Adrenal gland (tissue), 12 donors: ENCODE results near the gene SOCS7. TPM values are rescaled to one million over a fixed set of nuclear protein-coding genes. Genes with fewer than 3 reads are reported as not detected.

ENCODE experiments used
- DNase-seq, 7 donors: peaks; one replicate each; pipeline ENCODE4 v3.0.0-alpha.2; 2019 to 2020
- H3K27ac ChIP-seq, 5 donors: fragments of 200-600 bp; sonication (generic) in 4 of 5; 1 replicate in 3 of 5; 2 replicates in 2 of 5; pipeline versions ENCODE4 v1.5.1 to v1.8.0; 2016 to 2020; ENCODE audit warnings: mild to moderate bottlenecking in 1 of 5
- H3K27me3 ChIP-seq: fragments of 200-600 bp; 2 replicates; pipeline ENCODE4 v1.8.0; 2021
- H3K36me3 ChIP-seq, 2 donors: fragments of 200-600 bp; replicated peaks in 1 of 2; 1 replicate in 1 of 2; 2 replicates in 1 of 2; pipeline versions ENCODE4 v1.5.1 to v1.8.0; 2018 to 2022
- H3K4me1 ChIP-seq, 2 donors: fragments of 200-600 bp; replicated peaks in 1 of 2; 1 replicate in 1 of 2; 2 replicates in 1 of 2; pipeline versions ENCODE4 v1.5.1 to v1.8.0; 2018 to 2021
- H3K4me3 ChIP-seq, 4 donors: fragments of 200-600 bp; sonication (generic) in 3 of 4; one replicate each; pipeline ENCODE4 v1.5.1; 2016 to 2018
- H3K9me3 ChIP-seq, 3 donors: fragments of 200-600 bp; sonication (generic) in 1 of 3; replicated peaks in 1 of 3; 1 replicate in 2 of 3; 2 replicates in 1 of 3; pipeline versions ENCODE4 v1.5.1 to v1.8.0; 2016 to 2021
- POLR2A ChIP-seq, 2 donors: fragments of 450-650 bp; IDR thresholded peaks; one replicate each; pipeline ENCODE4 v1.6.1; 2017; ENCODE audit warnings: antibody characterized with exemption in 2 of 2, mild to moderate bottlenecking in 2 of 2, moderate library complexity in 1 of 2
- WGBS, 4 donors: extraction: QIAGEN DNeasy Blood & Tissue Kit in 2 of 4; methylation state at CpG; one replicate each; pipeline versions ENCODE4 v1.1.5 to v1.1.7; 2013 to 2017; 5-methylcytosine and 5-hydroxymethylcytosine counted together
- intact Hi-C, 2 donors: fragments of 100-400 bp; cut with DNase I; formaldehyde crosslinking; loops; one replicate each; pipeline versions ENCODE4 v1.14.1 to v1.15.0; 2022 to 2023
- polyA plus RNA-seq, 3 donors: library from polyadenylated mRNA; stranded (reverse); fragments of 200-250 nt in 2 of 3; fragments of 350-450 nt in 1 of 3; fragmentation: Illumina TruSeq in 1 of 3; extraction: RNeasy Lipid Tissue Mini Kit (QIAGEN cat#74804) in 1 of 3; gene quantifications; one replicate each; pipeline ENCODE4 v1.2.3, GENCODE V29; 2013 to 2014
- total RNA-seq, 9 donors: library from RNA; depleted of rRNA in 4 of 9; stranded (reverse); fragments of >200 nt in 4 of 9; fragments of 120-200 nt in 1 of 9; fragmentation: NEBNext Ultra II Directional in 1 of 9; extraction: Animal tissue kit (Norgen Biotek cat#: 25700) in 1 of 9; gene quantifications; one replicate each; pipeline versions ENCODE4 v1.1.0 to v1.2.4, GENCODE V29; 2013 to 2023
- TF ChIP-seq, protein P1 (sequence below), 6 experiments: fragments of 450-650 bp in 4 of 6; fragments of 200-600 bp in 2 of 6; sonication (generic) in 1 of 6; IDR thresholded peaks; 1 replicate in 5 of 6; 2 replicates in 1 of 6; pipeline versions ENCODE4 v1.5.1 to v1.8.0; 2016 to 2021; ENCODE audit warnings: antibody characterized with exemption in 6 of 6, mild to moderate bottlenecking in 2 of 6, moderate library complexity in 1 of 6
- donor health status: healthy with polysubstance abuse.
- donor health status: Bipolar disorder and iron deficiency.
- donor health status: DM: yes; HTN: yes; CAD: no.
- donor health status: DM: no; HTN: no; CAD: no.
- donor health status: DM: no; HTN: no; CAD: no.
- donor health status: DM: yes; HTN: yes; CAD: no.

SOCS7 gene
- total and polyA plus RNA-seq, 12 donors: 2.7 to 51.3 (median 18.5) TPM

DNA sequence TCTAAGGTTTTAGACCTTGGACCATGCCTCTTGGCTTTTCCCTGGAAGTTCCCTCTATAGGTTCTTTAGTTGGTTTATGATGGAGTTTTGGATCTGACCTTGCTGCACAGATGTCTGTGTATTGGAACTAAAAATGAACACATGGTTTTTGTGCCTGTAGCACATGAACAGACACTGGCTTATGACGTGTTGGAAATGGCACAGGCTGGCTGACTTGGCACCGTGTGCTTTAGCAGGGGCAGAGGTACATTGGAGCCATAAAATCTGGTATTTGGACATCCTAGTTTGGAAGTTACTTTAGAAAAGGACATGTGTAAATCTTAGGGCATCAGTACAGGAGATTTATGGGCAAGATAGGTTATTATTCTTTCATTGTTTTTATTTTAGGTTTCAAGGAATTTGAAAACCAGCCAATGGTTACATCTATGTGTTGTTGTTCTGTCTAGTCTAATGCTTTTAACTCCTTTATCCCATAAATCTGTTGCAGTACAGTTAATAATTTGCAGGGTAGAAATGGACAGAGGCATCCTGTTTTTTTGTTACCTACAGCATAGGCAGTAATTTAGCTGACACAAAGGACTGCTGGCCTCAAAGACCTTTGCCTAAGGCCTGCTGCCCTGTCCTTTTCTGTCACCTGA lies 6.0 kb downstream of the SOCS7 start:
- intact Hi-C loops: no loop called here
- no peaks in the 10 kb centered on the region for H3K27me3 ChIP-seq
- TF ChIP-seq, protein P1, sequence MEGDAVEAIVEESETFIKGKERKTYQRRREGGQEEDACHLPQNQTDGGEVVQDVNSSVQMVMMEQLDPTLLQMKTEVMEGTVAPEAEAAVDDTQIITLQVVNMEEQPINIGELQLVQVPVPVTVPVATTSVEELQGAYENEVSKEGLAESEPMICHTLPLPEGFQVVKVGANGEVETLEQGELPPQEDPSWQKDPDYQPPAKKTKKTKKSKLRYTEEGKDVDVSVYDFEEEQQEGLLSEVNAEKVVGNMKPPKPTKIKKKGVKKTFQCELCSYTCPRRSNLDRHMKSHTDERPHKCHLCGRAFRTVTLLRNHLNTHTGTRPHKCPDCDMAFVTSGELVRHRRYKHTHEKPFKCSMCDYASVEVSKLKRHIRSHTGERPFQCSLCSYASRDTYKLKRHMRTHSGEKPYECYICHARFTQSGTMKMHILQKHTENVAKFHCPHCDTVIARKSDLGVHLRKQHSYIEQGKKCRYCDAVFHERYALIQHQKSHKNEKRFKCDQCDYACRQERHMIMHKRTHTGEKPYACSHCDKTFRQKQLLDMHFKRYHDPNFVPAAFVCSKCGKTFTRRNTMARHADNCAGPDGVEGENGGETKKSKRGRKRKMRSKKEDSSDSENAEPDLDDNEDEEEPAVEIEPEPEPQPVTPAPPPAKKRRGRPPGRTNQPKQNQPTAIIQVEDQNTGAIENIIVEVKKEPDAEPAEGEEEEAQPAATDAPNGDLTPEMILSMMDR (IDR thresholded peaks at IDR 0.05): no peak
- no peak for TF ChIP-seq POLR2A (IDR thresholded peaks at IDR 0.05)
- WGBS, 4 donors: 32 to 46% (median 35%) methylated on average over 2 of the region's 2 CpGs
- no peaks in the 10 kb centered on the region for H3K36me3 ChIP-seq
- H3K4me1 ChIP-seq: peaks cover 7 to 67% of the 10 kb centered on the region in 2 donors
- peak in 3 of 7 donors; percentile 28 to 58 (median 30) for DNase-seq
- peak overlapping the region in 2 of 5 donors; percentile 3 to 43 for H3K27ac ChIP-seq
- H3K9me3 ChIP-seq: no peaks in the 10 kb centered on the region
- no peak overlapping the region for H3K4me3 ChIP-seq

DNA sequence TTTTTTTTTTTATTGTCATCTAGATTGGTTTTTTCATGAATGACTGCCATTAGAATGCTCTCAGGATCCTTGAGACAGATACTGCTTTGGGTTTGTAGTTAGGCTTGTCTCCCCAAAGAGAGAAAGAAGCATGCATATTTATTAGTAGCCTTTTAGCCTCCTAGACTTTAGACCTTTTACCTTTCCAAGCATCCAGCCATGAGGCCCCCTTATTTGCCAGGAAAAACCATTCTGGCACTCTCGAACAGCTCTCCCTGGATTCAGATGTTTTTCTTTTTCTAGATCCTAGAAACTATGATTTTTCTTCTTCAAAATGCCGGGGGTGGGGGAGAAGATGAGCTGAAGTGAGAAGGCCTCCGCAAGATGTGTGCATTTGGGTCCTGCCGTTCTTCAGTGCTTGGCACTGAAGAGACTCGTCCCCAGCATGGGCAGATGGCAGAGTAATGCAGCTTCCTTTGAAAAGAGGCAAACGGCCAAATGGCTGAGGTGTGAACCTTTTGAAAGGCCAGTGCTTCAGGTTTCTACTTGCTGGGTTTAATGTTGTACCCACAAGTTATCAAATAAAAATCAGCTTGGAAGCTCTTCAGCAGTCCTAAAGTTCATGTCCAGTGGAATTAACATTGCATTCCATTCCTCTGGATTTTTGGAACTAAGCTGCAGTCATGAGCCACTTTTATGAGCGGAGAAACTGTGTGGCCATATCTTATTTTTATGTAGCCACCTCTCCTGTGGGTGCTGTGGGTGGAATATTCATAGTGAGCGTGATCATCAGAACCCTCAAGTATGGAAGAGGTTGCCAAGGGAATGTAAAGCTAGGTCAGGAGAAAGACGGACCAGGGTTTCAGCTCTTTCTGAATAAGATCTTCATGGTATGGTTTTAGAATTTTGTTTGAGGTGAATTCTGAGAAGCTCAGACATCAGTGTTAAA lies 7.2 kb downstream of the SOCS7 start:
- 75 to 83% (median 81%) methylated on average over 9 of the region's 9 CpGs for whole genome bisulfite sequencing, 4 donors
- no peak for DNase-seq
- H3K27ac ChIP-seq: peak overlapping the region in 1 of 5 donors; percentile 8
- no peaks in the 10 kb centered on the region for H3K36me3 ChIP-seq
- peaks cover 0 to 56% of the 10 kb centered on the region in 2 donors for H3K4me1 ChIP-seq
- no peak overlapping the region for H3K4me3 ChIP-seq
- no peaks in the 10 kb centered on the region for H3K27me3 ChIP-seq
- no peaks in the 10 kb centered on the region for H3K9me3 ChIP-seq
- intact Hi-C loops: no loop called here
- TF ChIP-seq POLR2A (IDR thresholded peaks at IDR 0.05): no peak
- TF ChIP-seq, protein P1 (IDR thresholded peaks at IDR 0.05): no peak

DNA sequence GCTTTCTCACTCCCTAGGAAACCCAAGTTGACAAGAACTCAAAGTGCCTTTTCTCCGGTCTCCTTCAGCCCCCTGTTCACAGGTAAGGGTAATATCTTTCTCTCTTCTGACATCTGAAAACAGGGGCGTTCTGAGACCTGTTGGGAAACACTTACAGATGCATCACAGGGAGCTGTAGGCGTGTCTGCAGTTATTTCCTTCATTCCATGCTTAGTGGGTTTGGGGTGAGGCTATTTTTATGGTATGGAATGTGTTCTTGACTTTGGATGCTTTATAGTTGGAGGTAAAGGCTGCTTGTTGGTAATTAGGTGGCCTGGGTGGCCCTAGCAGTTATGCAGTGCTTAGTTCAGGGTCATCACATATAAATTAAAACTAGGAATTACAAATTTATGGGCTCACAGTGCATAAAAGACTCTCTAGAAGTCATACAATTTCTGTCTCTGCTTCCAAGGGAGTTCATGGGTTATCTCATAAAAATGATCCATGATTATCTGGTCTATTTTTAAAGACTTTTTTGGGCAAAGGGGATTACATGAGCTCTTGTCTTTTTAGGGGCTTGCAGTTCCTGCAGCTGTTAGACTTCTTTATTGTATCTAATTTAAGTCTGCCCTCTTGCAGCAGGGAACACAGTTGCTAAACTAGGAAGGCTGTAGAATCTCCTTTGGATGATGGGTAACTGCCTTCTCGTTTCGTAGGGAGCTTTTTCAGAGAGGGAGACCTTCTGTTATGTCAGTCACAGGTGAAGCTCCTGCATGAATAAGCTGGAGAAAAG lies 10.2 kb downstream of the SOCS7 start:
- 82 to 92% (median 88%) methylated on average over 5 of the region's 5 CpGs for WGBS, 4 donors
- Histone ChIP-seq H3K27ac (no peak overlapping the region), H3K36me3 (peaks cover 0 to 8% of the 10 kb centered on the region in 2 donors), H3K4me3 (no peak overlapping the region), H3K27me3 (no peaks in the 10 kb centered on the region), H3K9me3 (no peaks in the 10 kb centered on the region), H3K4me1 (peaks cover 0 to 27% of the 10 kb centered on the region in 2 donors)
- TF ChIP-seq POLR2A (IDR thresholded peaks at IDR 0.05): no peak
- TF ChIP-seq, protein P1 (IDR thresholded peaks at IDR 0.05): no peak
- intact Hi-C loops: no loop called here
- no peak for DNase-seq

DNA sequence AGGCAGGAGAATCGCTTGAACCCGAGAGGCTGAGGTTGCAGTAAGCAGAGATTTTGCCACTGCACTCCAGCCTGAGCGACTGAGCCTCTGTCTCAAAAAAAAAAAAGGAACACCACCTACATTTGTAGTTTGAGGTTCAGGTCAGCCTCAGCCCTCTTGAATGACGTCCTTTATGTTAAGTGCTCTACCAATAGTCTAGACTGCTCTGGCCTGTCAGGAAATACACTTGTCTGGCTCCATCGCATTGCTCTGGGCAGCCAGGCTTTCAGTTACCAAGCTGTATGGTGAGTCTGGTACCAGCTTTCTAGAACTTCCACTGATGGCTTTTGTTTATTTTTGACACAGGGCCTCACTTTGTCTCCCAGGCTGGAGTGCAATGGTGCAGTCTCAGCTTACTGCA lies 11.4 kb downstream of the SOCS7 start:
- no peak for TF ChIP-seq POLR2A (IDR thresholded peaks at IDR 0.05)
- TF ChIP-seq, protein P1 (IDR thresholded peaks at IDR 0.05): no peak
- no peak overlapping the region for H3K27ac ChIP-seq
- intact Hi-C loops: no loop called here
- H3K36me3 ChIP-seq: peaks cover 0 to 20% of the 10 kb centered on the region in 2 donors
- H3K4me1 ChIP-seq: peaks cover 0 to 16% of the 10 kb centered on the region in 2 donors
- DNase-seq: no peak
- no peak overlapping the region for H3K4me3 ChIP-seq
- WGBS, 4 donors: 96 to 98% (median 97%) methylated on average over 5 of the region's 5 CpGs
- H3K27me3 ChIP-seq: no peaks in the 10 kb centered on the region
- no peaks in the 10 kb centered on the region for H3K9me3 ChIP-seq
